NCI-H524 treated with DMSO at 0.1 percent for 48 hours (cell line): ENCODE measurements around the gene ARHGAP18.
A peak's percentile ranks its signal among the peaks of the same experiment; 100 is the strongest.

ENCODE experiments used
- DNase-seq: peaks from one replicate; lab custom pipeline; 2025; lab: John Stamatoyannopoulos, UW

The ARHGAP18 gene

DNA sequence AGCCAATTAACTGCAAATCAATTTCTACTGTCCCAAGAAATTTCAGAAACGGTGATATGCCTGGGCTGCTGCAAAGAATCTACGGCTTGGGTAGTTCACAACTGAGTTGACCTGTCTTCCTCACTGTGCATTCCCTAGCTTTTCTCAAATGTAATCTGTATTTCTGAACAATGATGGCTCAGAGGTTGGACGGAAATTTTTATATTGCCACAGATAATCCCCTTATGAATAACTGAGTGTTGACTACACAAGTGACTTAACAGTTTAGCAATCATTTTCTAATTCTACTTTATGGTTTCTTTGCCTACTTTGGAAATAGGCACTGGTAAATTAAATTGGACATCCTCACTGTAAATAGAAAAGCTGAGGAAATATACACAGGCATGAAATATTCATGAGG lies 94.5 kb downstream of the ARHGAP18 start:
- no peak for DNase-seq

DNA sequence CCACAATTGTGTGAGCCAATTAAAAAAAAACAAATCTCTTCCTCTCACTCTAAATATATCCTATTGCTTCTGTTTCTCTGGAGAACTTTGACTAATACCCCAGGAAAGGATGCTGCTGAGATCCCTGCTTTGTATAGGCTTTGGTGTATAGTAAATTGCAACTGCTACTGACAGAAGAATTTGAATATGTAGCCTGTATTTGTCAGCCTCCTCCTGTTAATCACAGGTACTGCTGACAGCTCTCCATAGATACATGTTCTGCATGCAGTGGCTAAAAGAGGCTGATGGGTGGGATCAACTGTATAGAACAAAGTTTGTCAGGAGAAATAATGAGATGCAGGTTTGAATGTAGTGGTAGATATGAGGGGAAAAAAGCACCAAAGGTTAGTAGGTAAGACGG lies 95.0 kb downstream of the ARHGAP18 start:
- DNase-seq: no peak

DNA sequence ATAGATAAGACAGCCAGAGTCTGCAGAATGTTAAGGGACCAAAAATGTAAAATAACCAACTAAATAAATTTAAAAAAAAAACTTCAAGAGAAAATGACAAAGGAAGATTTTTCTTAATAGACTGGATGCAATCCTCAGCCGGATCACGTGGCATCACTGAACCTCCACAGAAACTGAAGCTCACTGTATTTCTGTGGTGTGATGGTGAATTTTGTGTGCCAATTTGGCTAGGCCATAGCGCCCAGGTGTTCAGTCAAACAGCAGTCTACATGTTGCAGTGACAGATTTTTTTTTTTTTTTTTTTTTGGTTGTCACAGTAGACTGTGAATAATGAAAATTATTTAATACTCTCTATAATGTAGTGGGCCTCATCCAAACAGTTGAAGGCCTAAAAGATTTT lies 95.5 kb downstream of the ARHGAP18 start:
- DNase-seq: no peak

DNA sequence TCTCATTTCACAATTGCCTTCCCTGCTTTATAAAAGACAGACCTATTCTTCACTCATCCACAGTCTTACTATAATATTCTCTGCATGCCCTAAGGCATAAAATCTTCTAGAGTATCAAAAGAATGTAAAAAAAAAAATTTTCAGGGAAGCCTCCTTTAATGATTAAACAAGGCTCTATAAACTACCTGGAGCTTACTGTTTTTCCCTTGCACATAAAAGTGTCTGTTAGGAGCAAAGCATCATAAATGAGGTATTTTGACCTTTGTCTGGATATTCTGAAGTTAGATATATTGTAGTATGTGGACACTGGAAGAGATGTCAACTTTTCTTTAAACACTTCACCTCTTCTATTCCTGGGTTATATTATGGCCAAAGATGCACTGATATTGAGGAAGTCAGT lies 97.5 kb downstream of the ARHGAP18 start:
- DNase-seq: no peak

- DNase-seq: peak; percentile 45
These were observed 100.3 kb downstream of the ARHGAP18 start for GRCh38 chr6:129609635-129610034.

- peak; percentile 90 for DNase-seq
These were observed 101.0 kb downstream of the ARHGAP18 start for GRCh38 chr6:129608886-129609537.

GRCh38 chr6:129607581-129608186 lies 102.3 kb downstream of the ARHGAP18 start:
- no peak for DNase-seq

DNA sequence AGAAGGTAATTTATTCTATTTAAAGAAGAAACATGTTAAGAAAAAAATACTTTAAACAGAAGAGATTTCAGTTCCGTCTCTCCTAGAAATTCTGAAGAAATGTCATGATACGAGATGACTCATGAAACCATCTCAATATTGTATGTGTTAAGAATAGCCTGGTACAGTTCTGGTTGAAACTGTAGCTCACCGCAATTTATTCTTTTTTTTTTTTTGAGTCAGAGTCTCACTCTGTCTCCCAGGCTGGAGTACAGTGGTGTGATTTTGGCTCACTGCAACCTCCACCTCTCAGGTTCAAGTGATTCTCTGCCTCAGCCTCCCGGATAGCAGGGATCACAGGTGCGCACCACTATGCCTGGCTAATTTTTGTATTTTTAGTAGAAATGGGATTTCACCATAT lies 103.3 kb downstream of the ARHGAP18 start:
- DNase-seq: no peak

DNA sequence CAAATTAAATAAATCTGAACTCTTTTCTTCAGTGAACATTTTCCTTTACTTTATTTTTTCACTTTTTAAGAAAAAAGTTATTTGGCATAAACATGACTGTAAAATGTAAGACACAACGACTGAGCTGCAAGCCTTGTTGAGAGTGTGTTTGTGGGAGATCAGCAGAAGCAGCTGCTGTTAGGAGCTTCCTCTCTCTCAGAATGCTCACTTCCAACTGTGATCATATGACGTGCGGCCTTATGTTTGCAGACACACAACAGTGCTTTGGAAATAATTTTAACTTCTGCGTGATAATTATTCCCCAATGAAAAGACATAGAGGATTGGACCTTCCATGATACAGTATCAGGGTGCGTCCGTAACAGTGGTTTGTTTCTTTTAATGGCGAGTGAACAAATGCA lies 104.0 kb downstream of the ARHGAP18 start:
- no peak for DNase-seq

DNA sequence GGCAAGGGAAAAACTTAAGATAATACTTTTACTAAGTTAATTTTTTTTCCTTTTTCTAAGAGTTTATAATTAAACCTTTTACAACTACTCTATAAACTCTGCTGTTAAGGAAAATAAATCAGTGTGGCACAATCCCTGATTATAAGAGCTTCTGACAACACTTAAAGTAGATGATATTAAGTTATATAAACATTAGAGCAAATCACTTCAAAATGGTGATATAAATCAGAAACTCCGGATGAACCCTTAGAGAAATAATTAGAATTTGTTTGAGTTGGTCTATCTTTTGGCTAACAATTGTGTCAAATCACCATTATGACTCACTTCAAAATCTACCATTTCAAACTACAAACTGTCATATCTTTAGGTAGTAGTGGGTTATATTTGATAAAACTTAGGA lies 104.9 kb downstream of the ARHGAP18 start:
- no peak for DNase-seq

DNA sequence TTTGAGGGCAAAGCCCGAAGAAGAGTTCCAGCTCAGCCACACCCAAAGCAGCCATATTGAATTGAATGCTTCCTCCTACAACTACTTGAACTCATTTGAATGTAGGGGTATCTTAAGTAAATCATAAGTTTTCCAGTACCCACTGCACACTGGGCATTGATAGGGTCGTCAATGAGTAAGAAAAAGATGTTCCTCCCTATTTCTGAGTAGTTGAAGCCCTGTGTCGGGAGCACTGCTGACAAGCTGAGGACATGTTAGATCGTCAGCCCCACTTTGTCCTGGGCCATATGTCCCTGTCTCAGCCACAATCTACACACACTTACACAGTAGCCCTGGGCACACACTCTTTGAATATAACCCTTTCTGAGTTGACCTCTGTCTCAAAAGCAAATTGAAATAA lies 105.7 kb downstream of the ARHGAP18 start:
- DNase-seq: no peak

- DNase-seq: no peak
These were observed 106.2 kb downstream of the ARHGAP18 start for GRCh38 chr6:129603741-129604140.

DNA sequence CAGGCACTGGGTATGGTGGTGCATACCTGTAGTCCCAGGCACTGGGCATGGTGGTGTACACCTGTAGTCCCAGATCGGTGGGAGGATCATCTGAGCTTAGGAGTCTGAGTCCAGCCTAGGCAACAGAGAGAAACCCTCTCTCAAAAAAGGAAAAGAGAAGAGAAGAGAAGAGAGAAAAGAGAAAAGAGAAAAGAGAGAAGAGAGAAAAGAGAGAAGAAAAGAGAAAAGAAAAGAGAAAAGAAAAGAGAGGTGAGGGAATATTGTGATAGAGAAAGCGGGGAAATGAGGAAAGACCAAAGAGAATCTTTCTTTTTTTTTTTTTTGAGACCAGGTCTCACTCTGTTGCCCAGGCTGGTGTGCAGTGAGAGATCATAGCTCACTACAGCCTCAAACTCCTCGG lies 108.7 kb downstream of the ARHGAP18 start:
- no peak for DNase-seq

DNA sequence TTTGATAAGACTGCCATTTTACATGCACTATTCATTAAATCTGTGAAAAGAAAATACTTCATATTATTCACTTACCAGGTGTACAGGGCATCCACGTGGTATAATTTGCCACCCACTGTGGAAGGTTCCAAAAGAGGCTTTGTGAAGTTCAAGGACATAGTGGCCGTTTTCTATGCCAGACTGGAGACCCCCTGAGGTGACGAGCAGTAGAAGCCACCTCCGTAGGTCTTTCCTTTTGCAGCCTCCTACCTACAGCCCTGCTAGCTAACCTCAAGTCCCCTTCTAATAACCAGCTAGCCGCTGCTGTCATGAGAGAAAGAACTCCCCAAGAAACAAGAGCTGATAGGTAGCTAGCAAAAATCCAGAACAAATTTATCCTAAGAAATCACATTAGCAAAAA lies 110.5 kb downstream of the ARHGAP18 start:
- DNase-seq: no peak

DNA sequence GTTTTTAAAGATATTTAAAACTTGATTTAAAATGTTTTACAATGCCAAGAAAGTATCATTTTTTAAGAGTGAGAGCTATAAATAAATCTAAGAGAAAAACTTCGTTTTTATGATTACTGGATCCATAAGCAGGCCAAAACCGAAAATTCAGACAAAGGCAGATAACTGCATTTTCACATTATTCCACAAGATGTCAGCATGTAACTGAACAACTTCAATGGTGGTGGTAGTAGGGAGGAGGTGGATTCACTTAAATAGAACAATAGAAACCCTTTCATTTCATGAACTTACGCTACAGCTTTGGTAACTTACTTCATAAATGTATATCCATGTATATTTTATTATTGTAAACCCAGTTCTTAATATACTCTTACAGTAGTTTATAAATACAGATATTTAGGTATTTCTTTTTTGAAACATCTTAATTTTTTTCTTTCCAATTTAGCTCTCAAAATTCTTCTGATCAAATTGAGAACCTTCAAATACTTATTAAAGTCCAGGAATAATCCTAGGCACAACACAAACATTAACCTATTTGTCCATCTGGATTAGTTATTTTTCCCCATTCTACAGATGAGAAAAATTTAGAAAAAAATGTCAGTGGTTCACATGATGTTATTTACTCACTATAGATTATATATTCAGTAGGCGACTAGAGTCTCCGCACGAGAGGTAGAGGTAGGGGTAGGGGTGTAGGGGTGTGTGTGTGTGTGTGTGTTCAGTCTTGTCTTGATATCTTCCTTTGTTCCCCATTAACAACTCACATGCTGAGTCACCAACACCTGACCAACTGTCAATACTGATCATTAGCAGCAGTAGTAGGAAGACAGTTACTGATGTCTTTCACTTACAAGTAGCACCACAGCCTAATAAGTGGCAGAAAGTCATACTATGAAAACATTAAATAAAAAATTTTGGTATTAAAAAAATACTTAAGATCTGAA lies 111.5 kb downstream of the ARHGAP18 start:
- DNase-seq: peak; percentile 31

DNA sequence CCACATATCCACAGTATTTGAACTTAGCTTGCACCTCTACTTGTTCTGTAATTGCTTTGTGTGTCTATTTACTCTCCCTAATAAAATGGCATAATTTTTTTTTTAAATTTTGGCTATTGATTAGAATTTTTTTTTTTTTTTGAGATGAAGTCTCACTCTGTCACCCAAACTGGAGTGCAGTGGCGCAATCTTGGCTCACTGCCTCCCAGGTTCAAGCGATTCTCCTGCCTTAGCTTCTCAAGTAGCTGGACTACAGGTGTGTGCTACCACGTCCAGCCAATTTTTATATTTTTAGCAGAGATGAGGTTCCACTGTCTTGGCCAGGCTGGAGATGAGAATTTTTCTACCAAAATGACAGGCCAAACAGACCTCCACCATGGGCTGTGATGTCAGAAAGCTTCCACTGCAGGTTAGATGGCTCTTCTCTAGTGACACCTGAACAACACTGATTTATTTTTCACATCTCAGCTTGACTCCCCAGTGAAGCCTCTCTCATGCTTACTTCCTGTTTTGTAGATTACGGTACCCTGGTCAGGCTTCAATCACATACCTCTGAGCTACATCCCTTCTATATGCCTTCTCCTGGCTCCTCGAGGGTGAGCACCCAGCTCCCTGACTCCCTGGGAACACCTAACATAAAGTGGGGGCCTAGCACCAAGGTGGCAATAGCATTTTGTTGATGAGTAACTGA lies 112.8 kb downstream of the ARHGAP18 start:
- no peak for DNase-seq

GRCh38 chr6:129596522-129596921 lies 113.5 kb downstream of the ARHGAP18 start:
- no peak for DNase-seq

DNA sequence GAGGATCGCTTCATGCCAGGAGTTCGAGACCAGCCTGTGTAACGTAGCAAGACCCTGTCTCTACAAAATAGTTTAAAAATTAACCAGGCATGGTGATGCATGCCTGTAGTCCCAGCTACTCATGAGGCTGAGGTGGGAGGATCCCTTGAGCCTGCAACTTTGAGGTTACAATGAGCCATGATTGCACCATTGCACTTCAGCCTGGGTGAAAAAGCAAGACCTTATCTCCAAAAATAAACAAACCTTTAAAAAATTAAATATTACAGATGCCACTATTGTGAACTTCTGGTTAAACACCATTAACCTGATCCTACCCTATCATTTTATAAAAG lies 116.8 kb downstream of the ARHGAP18 start:
- DNase-seq: no peak

- no peak for DNase-seq
These were observed 117.3 kb downstream of the ARHGAP18 start for GRCh38 chr6:129592516-129593232.

- no peak for DNase-seq
These were observed 119.5 kb downstream of the ARHGAP18 start for GRCh38 chr6:129590408-129591022.

DNA sequence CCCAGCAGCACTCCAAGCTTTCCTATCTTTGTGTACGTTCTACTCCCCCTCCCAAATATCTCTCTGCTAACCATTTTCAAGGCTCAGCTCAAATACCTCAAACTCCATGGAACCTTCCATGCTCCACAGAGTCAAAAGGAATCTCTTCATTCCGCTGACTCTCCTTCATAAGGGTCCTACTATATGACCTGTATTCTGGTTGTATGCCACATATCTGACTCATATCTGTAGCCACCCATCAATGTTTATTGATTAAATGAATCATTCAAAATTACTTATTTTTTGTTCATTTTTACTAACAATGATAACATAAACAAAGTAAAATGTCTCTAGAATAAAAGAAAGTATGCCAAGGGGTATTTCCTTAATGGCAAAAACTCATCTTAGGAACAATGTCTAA lies 123.2 kb downstream of the ARHGAP18 start:
- DNase-seq: no peak
